GM19328 (cell line): ENCODE data around the gene IRF2BP2.
"Not testable (repeated sequence)": the region's sequence is repeated elsewhere in the genome, so short reads cannot be mapped to it uniquely, and the experiment has no call there.

Source experiments
- ATAC-seq: cut with Tn5 transposase; IDR thresholded peaks from one replicate; pipeline ENCODE4 v1.9.1; 2021; ENCODE audit warnings: mild to moderate bottlenecking, moderate library complexity; ENCODE audit not compliant: unreplicated experiment

The IRF2BP2 gene

DNA sequence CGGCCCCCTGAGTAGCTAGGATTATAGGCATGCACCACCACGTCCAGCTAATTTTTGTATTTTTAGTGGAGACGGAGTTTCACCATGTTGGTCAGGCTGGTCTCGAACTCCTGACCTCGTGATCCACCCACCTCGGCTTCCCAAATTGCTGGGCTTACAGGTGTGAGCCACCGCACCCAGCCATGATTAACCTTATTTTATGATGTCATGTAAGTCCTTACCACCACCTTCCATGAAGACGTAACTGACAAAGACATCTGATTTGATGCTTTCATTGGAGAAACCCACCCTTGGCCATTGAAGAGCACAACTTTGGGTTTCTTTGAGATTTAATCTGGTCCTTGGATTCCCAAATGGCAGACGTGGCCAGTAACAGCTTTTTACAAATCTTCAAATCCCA is 24.9 kb upstream of the IRF2BP2 start:
- ATAC-seq = not testable (repeated sequence)

DNA sequence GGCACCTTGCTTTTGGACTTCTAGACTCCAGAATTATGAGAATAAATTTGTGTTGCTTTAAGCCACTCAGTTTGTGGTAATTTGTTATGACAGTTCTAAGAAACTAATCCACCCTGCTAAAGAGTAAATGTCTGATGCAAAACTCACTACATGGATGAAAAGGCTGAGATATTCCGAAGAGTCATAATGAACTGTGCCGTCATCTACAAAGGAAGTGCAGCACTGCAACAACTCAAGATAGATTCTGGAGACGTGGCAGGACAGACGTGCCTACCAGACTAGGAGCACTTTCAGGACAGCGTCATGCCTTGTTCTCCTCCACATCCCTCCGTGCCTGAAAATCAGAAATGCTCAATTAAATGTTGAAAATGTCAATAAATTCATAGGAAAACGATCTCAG is 24.4 kb upstream of the IRF2BP2 start:
- ATAC-seq = no peak

DNA sequence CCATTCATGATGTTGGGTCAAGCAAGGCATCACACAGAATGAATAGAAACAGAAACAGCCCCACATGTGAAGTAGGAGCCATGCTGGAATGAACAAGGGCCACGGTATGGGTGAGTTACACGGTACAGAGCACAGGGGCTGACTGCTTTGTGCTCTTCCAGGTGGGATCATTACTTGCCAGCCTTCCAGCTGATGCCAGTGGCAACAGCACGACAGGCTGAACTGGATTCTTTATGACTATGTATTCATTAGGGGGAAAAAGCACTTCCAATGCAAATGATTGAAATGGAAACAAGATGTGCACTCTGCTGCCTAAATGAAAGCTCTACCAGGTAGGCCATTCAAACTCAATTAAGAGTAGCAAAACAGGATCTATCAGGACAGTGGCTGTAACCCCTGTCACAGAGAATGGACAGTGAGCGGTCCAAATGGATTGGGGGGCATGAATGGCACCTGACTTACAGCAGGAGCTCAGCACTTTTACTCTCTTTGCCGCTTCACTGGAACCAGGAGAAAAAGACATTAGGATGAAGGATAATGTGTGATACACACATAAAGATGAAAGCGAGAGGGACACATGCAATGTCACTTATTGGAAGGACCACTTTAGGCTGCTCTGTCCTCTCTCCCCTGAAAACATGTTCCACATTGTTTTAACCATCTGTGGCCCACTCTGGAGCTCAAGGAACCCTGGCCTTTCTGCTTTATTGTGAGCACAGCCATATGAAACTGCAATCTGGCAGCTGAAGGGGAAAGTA is 23.4 kb upstream of the IRF2BP2 start:
- ATAC-seq = no peak

DNA sequence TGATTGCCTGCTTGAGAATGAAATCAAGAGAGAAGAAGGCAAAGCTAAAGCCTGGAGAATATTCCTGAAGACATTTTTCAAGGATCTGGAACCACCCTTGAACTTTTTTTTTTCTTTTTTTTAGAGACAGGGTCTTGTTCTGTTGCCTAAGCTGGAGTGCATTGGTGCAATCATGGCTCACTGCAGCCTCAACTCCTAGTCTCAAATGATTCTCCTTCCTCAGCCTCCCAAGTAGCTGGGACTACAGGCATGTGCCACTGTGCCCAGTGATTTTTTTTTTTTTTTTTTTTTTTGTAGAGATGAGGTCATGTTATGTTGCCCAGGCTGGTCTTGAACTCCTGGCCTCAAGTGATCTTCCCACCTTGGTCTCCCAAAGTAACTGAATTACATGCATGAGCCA is 22.2 kb upstream of the IRF2BP2 start:
- ATAC-seq = no peak

DNA sequence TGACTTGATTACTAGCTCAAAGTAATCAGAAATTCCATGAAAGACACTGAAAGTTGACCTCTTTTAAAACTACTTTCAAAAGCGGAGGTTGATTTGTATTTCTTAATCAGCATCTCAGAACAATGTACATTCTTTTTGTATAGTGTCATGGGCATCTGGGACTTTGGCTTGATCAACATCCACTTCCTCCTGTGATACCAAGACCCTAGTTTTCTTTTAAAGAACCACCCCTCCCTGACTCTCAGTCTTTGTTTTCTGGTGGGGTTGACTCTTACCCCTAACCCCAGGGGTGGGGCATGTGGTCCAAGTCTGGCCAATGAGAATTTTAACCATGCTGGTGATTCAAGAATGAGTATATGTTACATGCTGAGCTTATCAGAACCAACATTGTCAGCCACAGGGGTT is 21.7 kb upstream of the IRF2BP2 start:
- ATAC-seq = no peak

DNA sequence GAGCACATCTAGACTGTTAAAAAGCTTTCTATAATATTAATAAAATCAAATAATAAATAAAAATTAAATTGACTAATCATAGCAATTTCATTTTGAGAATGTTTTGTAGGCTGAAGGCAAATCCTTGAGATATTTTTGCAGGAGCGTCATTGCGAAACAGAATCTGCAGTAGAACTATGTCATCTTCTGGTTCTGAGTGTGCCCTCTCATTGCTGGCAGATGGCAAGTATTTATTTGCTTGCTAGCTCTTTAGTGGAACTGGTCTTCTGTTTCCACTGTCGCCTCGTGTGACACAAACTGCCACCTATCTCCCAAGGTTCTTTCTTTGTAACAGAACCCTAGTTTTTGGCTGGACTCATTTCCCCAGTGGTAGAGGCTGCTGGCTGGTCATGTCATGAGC is 19.0 kb upstream of the IRF2BP2 start:
- no peak for ATAC-seq

DNA sequence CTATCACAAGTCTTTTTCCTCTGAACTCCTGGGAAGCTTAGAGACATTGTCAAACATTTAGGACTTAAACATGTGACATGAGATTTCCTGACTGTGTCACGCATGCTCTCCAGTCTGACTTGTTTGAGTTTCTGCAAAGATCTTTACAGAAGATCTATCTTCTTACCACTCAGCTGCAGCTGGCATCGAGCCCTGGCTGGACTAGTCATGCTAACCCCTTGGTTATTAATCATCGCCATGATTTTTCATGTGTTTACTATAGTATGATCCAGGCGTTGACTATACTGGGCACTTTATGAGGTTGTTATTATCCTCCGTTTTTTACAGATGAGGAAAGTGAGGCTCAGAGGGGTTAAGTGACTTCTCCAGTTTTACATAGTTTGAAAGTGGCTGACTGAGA is 18.1 kb upstream of the IRF2BP2 start:
- ATAC-seq = no peak

DNA sequence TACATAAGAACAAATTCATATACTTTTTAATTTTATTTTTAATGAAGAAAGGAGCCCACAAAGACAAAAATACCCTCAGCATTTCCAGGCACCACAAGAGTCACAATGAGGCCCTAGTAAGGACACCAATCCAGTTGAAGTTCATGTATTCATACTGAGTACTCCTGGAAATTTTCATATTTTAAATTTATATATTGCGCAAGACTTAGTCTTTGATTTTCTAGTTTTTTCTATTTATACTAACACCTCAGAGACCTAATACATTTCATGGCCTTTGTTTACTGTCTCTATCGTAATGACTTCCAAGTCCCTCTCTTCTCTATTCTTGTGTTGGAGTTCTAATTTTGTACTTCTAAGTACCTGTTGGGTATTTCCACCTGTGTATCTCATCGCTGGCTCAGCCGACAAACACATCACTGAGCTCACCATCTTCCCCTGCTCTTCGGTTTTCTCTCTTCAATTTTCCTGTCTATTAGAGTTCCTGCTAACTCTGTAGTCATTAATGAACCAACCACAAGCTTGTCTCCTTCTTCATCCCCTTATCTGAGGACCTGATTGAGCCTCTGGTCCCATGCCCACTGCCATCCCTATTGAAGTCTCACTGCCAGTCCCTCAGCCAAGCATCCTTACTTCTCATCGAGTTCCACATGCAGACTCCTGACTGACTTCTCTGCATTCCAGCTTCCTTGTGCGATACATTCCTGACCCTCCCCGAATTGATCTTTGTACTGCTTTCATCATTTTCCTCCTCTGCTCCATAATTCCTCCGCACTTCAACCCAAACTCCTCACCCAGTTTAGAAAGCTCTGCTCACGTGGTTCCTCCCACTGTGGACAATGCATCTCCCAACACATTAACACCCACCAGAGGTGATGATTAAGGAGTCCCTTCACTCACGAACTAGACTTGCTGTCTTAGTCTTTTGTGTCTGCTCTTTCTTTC is 17.3 kb upstream of the IRF2BP2 start:
- ATAC-seq = no peak

DNA sequence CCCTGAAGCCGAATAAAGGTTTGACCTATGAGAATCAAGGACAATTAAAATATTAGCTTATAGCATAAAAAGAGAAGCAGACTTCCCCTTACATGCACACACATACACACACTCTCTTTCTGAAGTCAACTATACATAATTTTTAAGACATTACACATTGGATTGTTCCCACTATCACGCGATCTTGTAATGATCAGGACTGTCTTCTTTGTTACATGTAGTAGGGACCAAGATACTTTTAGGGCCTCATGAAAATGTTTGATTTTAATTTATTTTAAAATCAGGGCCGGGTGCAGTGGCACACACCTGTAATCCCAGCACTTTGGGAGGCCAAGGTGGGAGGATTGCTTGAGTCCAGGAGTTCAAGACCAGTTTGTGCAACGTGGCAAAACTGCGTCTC is 16.4 kb upstream of the IRF2BP2 start:
- ATAC-seq = no peak

DNA sequence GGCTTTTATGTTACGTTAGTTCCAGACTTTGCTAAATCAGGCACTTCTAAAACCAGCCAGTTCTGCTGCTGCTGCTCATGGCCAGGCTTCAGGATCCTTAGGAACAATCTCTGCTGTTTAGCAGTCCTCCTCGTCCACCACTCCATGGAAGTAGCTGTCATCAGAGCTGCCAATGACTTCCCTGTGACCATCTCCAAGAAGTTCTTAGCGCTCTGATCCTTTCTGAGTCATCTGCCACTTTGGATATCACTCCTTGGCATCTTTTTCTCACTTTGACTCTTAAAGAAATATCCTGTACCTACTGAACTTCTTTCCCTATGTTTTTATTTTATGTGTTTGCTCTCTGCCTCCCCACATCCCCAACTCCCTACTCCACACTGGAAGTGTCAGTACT is 14.7 kb upstream of the IRF2BP2 start:
- no peak for ATAC-seq

DNA sequence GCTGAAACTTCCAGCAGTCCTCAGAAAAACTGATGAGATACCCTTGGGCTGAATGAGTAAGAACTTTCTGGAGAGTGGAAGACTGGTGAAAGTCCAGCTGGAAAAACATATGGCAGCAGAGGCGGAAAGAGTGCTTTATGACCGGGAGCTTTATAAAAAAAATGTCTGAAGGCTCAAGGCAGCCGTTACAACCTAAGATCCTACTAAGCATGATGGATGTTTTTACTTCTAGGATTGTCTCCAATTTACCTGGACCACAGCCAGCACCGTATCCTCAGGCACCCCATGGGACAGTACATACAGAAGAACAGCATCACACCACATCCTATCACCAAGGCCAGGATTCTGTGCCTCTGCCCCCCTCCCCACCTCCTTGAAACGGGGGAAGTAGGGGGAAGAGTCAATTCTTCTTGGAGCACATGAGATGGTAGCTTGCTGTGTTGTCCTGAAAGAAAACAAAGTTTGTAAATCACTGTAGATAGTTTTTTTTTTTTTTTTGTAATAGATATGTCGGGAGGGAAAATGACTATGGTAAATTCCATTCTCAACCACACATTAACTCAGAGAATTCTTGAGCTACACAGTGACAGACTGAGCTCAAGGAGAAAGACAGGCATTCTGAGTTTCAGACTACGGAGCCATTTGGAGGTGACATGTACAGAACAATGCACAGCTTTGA is 11.8 kb upstream of the IRF2BP2 start:
- no peak for ATAC-seq

DNA sequence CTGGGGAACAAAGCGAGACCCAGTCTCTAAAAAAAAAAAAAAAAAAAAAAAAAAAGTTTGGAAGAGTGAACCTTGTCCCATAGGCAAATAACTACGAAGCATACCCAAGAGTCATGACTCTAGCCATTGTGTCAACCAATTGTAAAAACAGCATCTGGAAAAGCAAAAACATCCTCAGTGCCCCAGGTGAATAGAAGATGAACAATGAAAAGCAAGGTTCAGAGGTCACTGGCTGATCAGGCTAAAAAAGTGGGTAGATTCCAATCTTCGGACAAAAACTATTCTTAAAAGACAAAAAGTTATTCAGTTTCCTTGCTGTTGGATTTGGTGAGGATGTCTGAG is 11.1 kb upstream of the IRF2BP2 start:
- ATAC-seq = no peak

DNA sequence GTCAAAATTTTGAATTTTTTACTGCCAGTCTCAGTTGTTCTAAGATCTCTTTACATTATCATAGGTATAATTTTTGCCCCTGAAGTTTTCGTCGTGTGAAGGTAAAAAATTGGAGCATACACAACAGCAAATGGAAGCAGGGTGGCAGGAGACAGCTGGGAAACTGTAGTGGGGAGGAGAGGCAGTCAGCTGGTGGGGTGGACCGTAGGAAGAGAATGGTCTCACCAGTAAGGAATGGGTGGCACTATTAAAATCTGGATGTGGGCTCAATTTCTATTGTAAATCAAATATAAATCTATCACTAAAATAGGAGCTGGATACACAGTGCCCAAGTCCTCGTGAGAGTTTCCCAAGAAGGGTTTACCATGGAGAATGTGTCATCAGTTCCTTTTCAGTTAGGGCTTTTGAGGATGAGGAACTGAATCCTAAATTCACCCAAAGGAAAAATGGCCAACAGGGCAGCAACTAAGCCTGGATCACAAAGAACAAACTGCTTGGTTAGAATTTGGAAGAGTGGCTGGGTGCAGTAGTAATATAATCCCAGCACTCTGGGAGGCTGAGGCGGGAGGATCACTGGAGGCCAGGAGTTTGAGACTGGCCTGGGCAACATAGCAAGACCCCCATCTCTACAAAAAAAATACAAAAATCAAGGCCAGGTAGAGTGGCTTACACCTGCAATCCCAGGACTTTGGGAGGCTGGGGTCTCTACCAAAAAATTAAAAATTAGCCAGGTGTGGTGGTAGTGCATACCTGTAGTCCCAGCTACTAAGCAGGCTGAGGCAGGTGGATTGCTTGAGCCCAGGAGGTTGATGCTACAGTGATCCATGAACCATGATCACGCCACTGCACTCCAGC is 10.5 kb upstream of the IRF2BP2 start:
- no peak for ATAC-seq

DNA sequence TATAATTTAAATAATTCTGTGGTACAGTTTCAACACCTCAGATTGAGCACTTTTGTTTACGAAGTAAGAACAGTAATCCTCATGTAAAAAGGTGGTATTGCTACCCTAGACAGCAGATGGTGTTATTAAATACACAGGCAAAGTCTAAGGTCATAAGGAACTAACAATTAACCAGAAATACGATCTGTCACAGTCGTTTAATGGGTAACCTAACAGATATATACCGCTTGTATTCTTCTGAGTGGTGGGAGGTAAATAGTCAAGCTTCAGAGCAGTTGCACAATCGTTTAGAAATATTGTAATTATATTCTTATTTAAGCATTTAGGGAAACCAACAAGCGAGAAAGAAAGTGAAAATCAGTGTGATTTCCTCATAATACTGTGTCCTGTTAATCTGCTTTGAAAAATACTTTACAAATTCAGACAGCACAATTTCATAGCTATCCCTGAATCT is 9.8 kb upstream of the IRF2BP2 start:
- no peak for ATAC-seq

DNA sequence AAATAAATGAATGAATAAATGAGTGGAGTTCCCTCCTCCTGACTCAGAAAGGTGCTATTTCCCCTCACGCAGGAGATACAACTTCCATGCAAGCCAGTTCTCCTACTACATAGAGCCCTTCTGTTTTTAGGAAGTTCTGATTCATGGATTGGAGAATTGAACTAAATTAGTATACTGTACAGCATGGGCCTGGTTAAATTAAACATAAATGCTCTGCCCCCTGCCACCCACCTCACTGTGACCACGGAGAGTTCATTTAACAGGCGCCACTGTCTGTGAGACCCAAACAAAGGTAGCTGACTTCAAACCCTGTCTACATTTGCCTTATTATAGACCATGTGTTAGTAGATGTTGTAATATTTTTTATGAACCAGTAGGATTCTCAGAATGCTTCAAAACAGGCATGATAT is 9.1 kb upstream of the IRF2BP2 start:
- no peak for ATAC-seq

DNA sequence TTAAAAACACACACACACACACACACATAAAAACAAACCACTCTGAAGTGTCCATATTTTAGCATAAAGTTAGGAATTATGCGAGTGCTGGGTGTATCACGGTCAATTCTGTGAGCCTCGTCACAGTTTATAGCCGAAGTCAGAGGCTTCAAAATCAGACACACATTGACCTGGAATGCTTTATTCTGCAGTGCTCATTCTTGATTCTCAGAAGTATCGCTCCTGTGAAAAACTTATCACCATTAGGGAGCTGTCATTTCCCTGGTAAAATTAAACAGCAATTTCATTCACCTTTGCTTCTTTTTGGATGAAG is 8.7 kb upstream of the IRF2BP2 start:
- no peak for ATAC-seq

DNA sequence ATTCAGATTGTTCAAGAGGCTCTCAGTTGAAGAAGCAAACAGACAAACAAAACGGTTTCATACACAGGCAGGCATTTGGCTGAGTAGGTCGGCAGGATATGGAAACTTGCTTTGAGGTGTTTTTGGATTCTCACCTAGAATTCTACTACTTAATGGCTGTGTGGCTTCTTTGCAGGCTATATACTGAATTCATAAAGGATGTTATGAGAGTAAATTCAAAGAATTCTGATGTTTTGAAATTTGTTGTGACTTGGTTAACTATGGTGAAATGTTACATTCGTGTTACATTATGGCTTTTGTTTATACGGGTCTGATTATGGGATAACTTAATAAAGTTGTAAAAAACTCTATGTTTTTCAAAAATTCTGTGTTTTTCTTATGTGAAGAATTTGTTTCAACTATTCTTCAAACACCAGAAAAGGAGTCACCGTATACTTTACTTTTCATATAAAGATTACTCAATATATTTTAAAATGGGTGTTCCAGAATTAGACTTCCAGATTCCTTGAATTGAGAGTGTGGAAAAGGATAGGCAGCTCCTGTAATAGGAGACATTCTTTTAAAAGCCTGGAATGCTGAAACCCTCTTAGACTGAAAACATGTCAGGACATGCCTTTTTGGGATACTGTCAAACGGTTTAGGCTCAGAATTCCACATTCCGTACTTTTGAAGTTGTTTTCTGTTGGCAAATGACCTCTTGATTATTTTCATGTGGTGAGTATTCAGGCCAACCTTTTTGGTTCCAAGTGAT is 8.2 kb upstream of the IRF2BP2 start:
- no peak for ATAC-seq

DNA sequence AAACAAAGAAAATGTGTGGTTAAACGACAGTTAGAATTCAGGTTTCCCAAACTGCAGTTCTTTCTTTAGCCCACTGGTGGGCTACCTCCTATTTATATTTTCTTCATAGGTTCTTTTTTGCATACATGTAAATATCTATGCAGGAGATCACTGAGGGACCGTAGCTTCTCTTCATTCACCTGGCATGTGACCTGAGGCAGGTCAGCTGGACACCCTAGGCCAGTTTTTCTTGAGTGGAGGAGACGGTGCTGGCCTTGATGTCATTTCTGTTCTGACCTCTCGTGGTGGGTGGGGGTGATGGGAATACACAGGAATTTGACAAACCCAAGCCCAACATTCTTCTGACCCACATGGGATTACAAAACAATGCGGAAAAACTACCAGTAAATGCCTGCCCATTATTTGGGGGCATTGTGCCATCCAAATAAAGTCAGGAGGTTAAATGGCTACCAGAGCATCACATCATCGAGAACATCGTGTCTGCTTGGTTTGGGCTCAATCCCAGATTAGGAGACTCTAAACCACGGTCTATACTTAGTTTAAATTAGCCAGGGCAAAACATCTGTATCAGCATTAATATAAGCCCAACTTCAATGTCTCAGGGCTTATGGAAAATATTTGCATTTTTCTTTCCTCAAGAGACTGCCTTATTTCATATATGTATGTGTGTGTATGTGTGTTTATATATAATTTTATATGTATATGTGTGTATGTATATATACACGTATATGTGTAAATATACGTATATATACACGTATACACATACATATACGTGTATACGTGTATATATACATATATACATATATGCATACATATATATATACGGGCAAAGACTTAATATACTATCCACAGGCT is 7.4 kb upstream of the IRF2BP2 start:
- no peak for ATAC-seq

DNA sequence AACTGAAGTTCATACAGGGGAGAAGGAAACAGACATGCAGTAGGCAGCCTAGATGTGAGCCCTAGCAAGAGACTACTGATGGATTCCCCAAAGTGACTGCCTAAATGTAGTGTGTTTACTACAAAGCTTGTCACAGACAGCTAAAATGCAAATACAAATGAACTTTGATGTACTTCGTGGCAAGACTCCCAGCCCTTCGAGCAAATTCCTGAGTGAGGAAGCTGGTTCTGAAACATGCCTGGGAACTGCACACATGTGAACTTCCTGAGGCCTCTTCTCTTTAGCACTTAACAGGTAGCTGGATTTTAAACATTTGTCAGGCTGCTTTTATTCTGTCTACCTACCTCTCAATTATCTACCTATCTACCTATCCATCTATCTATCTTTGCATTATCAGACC is 6.7 kb upstream of the IRF2BP2 start:
- ATAC-seq = no peak
